Stimulated activated CD4-positive, alpha-beta T cell treated with anti-CD3 and anti-CD28 coated beads, Interleukin-2, amount 100 ng/mL, for 24 hours (primary cell): ENCODE measurements around the gene MYH15.

Source experiments
- DNase-seq, 2 donors: peaks; one replicate each; pipeline ENCODE4 v3.0.0-alpha.2; 2020

Gene MYH15

GRCh38 chr3:108510496-108510895 is at the start of gene MYH15:
Gene MYH15, minus strand, starts transcription at chr3:108510596. Its CDS starts 66 bp downstream, at chr3:108510530.
- no peak for DNase-seq

- no peak for DNase-seq
Measured at GRCh38 chr3:108555966-108556581, 45.7 kb upstream of the MYH15 start.

GRCh38 chr3:108554913-108555571 is 44.6 kb upstream of the MYH15 start:
- DNase-seq = no peak

- no peak for DNase-seq
Measured at GRCh38 chr3:108554229-108554628, 43.8 kb upstream of the MYH15 start.

GRCh38 chr3:108552267-108553159 is 42.1 kb upstream of the MYH15 start:
- no peak for DNase-seq

GRCh38 chr3:108548886-108549285 is 38.5 kb upstream of the MYH15 start:
- no peak for DNase-seq

GRCh38 chr3:108548304-108548703 is 37.9 kb upstream of the MYH15 start:
- no peak for DNase-seq

GRCh38 chr3:108546692-108547091 is 36.3 kb upstream of the MYH15 start:
- no peak for DNase-seq

- DNase-seq = no peak
Measured at GRCh38 chr3:108546247-108546646, 35.9 kb upstream of the MYH15 start.

GRCh38 chr3:108538083-108538482 is 27.7 kb upstream of the MYH15 start:
- DNase-seq = no peak

- no peak for DNase-seq
Measured at GRCh38 chr3:108528459-108529252, 18.3 kb upstream of the MYH15 start.

- no peak for DNase-seq
Measured at GRCh38 chr3:108527817-108528216, 17.4 kb upstream of the MYH15 start.

GRCh38 chr3:108527109-108527508 is 16.7 kb upstream of the MYH15 start:
- DNase-seq = no peak

- DNase-seq = no peak
Measured at GRCh38 chr3:108525971-108526370, 15.6 kb upstream of the MYH15 start.

GRCh38 chr3:108525256-108525655 is 14.9 kb upstream of the MYH15 start:
- no peak for DNase-seq

- no peak for DNase-seq
Measured at GRCh38 chr3:108524537-108524936, 14.1 kb upstream of the MYH15 start.

- no peak for DNase-seq
Measured at GRCh38 chr3:108518895-108519294, 8.5 kb upstream of the MYH15 start.

- no peak for DNase-seq
Measured at GRCh38 chr3:108516881-108517280, 6.5 kb upstream of the MYH15 start.

- no peak for DNase-seq
Measured at GRCh38 chr3:108513961-108514360, 3.6 kb upstream of the MYH15 start.

GRCh38 chr3:108512671-108513070 is 2.3 kb upstream of the MYH15 start:
- DNase-seq = no peak

- no peak for DNase-seq
Measured at GRCh38 chr3:108511490-108511889, 1.1 kb upstream of the MYH15 start.

GRCh38 chr3:108511055-108511454 is 659 bp upstream of the MYH15 start:
- no peak for DNase-seq

- DNase-seq = no peak
Measured at GRCh38 chr3:108509871-108510270, 525 bp downstream of the MYH15 start.
